B cell (primary cell): ENCODE results near the gene ENPP7. TPM values are rescaled to one million over a fixed set of nuclear protein-coding genes. Genes with fewer than 3 reads are reported as not detected.
A peak's percentile ranks its signal among the peaks of the same experiment; 100 is the strongest.

ENCODE experiments used
- ATAC-seq: fragments of 200-7000 bp; cut with Tn5 transposase; one replicate; pipeline ENCODE4 v1.10.0; 2021; ENCODE audit warnings: low read depth, mild to moderate bottlenecking, moderate number of reproducible peaks, moderate library complexity
- CTCF ChIA-PET: fragments of 350-600 bp; sonication (Branson Sonifier 250); formaldehyde crosslinking; loops from one replicate; lab custom pipeline; 2021; ENCODE audit warnings: antibody characterized with exemption, inconsistent platforms; lab: Charles Lee
- POLR2A ChIA-PET: fragments of 350-600 bp; sonication (Branson Sonifier 250); formaldehyde crosslinking; loops from one replicate; lab custom pipeline; 2021; ENCODE audit warnings: antibody characterized with exemption; lab: Charles Lee
- DNase-seq: peaks from one replicate; pipeline ENCODE4 v3.0.0; 2013
- H2AFZ ChIP-seq: 2 replicates; pipeline ENCODE4 v1.6.1; 2012; ENCODE audit warnings: mild to moderate bottlenecking, low read depth, low read length; ENCODE audit not compliant: insufficient read depth, poor library complexity, severe bottlenecking
- H3K27ac ChIP-seq, 2 donors: 1 replicate in 1 of 2; 2 replicates in 1 of 2; pipeline ENCODE4 v1.5.1; 2012 to 2013; ENCODE audit warnings: low read length in 2 of 2, mild to moderate bottlenecking in 2 of 2, moderate library complexity in 1 of 2
- H3K27me3 ChIP-seq, 4 experiments: fragments of 200-600 bp in 1 of 4; sonication (generic) in 1 of 4; replicated peaks in 1 of 4; 1 replicate in 2 of 4; 2 replicates in 2 of 4; pipeline versions ENCODE4 v1.6.1 to v1.7.0; 2013 to 2016; ENCODE audit warnings: low read length in 3 of 4, mild to moderate bottlenecking in 2 of 4, mixed read lengths in 1 of 4, moderate library complexity in 1 of 4; ENCODE audit not compliant: insufficient read depth in 4 of 4, control insufficient read depth in 3 of 4; ENCODE audit errors: control extremely low read depth in 1 of 4
- H3K36me3 ChIP-seq, 2 experiments: replicated peaks in 1 of 2; 1 replicate in 1 of 2; 2 replicates in 1 of 2; pipeline versions ENCODE4 v1.6.1 to v1.7.1; 2013; ENCODE audit warnings: low read length in 1 of 2; ENCODE audit not compliant: insufficient read depth in 2 of 2, control insufficient read depth in 1 of 2; ENCODE audit errors: control extremely low read depth in 1 of 2, extremely low read depth in 1 of 2
- H3K4me1 ChIP-seq, 2 donors: fragments of 200-600 bp in 1 of 2; sonication (generic) in 1 of 2; 1 replicate in 1 of 2; 2 replicates in 1 of 2; pipeline versions ENCODE4 v1.5.1 to v1.6.1; 2013 to 2017; ENCODE audit warnings: low read length in 2 of 2; ENCODE audit not compliant: control insufficient read depth in 2 of 2, insufficient read depth in 2 of 2
- H3K4me2 ChIP-seq: replicated peaks from 2 replicates; pipeline ENCODE3; 2012; ENCODE audit warnings: mild to moderate bottlenecking, low read depth, low read length; ENCODE audit not compliant: poor library complexity, severe bottlenecking
- H3K4me3 ChIP-seq, 5 experiments: fragments of 200-600 bp in 1 of 5; sonication (generic) in 1 of 5; 1 replicate in 3 of 5; 2 replicates in 2 of 5; pipeline versions ENCODE4 v1.5.1 to v1.7.0; 2011 to 2016; ENCODE audit warnings: low read length in 4 of 5, mild to moderate bottlenecking in 4 of 5, low read depth in 2 of 5, control low read depth in 1 of 5, moderate library complexity in 1 of 5; ENCODE audit not compliant: insufficient read depth in 1 of 5; ENCODE audit errors: control extremely low read depth in 1 of 5, extremely low read depth in 1 of 5
- H3K79me2 ChIP-seq: fragments of 200-600 bp; sonication (generic); one replicate; pipeline ENCODE4 v1.6.0; 2016; ENCODE audit warnings: low read length; ENCODE audit not compliant: control insufficient read depth, insufficient read depth
- H3K9ac ChIP-seq: fragments of 200-600 bp; sonication (generic); 2 replicates; pipeline ENCODE4 v1.6.1; 2017; ENCODE audit warnings: mild to moderate bottlenecking, low read length, moderate library complexity
- H3K9me3 ChIP-seq, 3 donors: one replicate each; pipeline versions ENCODE4 v1.6.1 to v1.7.1; 2013; ENCODE audit warnings: low read length in 2 of 3; ENCODE audit not compliant: control insufficient read depth in 2 of 3, insufficient read depth in 1 of 3; ENCODE audit errors: control extremely low read depth in 1 of 3
- H4K20me1 ChIP-seq: 2 replicates; pipeline ENCODE4 v1.6.0; 2012; ENCODE audit warnings: mild to moderate bottlenecking, low read length; ENCODE audit not compliant: insufficient read depth, control insufficient read depth, poor library complexity, severe bottlenecking
- H3K27ac Mint-ChIP-seq: one replicate; pipeline ENCODE4 v1.8.0; 2021; ENCODE audit warnings: mixed read lengths
- H3K27me3 Mint-ChIP-seq: one replicate; pipeline ENCODE4 v1.8.0; 2021; ENCODE audit warnings: mixed read lengths
- H3K4me1 Mint-ChIP-seq: one replicate; pipeline ENCODE4 v1.8.0; 2021; ENCODE audit warnings: mixed read lengths
- H3K4me3 Mint-ChIP-seq: one replicate; pipeline ENCODE4 v1.8.0; 2021; ENCODE audit warnings: mixed read lengths
- H3K9me3 Mint-ChIP-seq: one replicate; pipeline ENCODE4 v1.8.0; 2022; ENCODE audit warnings: mixed read lengths; ENCODE audit not compliant: insufficient read depth
- EZH2 ChIP-seq: IDR thresholded peaks from 2 replicates; pipeline ENCODE4 v1.6.1; 2012; ENCODE audit warnings: borderline replicate concordance, low read depth, mild to moderate bottlenecking, moderate library complexity, low read length; ENCODE audit not compliant: insufficient read depth, poor library complexity, severe bottlenecking
- WGBS: methylation state at CpG from one replicate; pipeline ENCODE4 v1.1.5; 2013; ENCODE audit warnings: missing lambda C conversion rate; ENCODE audit not compliant: insufficient coverage; 5-methylcytosine and 5-hydroxymethylcytosine counted together
- intact Hi-C: fragments of 100-400 bp; cut with micrococcal nuclease; formaldehyde crosslinking; loops from one replicate; pipeline ENCODE4 v1.10.0; 2022
- polyA plus RNA-seq: library from polyadenylated mRNA; depleted of rRNA; stranded (reverse); fragments of >200 nt; gene quantifications from 2 replicates; pipeline ENCODE4 v1.2.3, GENCODE V29; 2012
- total RNA-seq, 2 donors: library from RNA; stranded (reverse); fragments of 120-200 nt in 1 of 2; gene quantifications; 1 replicate in 1 of 2; 2 replicates in 1 of 2; pipeline versions ENCODE4 v1.2.3 to v1.2.4, GENCODE V29; 2013 to 2022
- TF ChIP-seq, protein P1 (sequence below): fragments of 200-600 bp; IDR thresholded peaks from one replicate; pipeline ENCODE4 v1.8.0; 2022; ENCODE audit warnings: antibody characterized with exemption, mild to moderate bottlenecking

ENPP7 gene
- total and polyA plus RNA-seq, 2 donors (not counting 1 experiment from before 2014, with no cell fraction given): 0.40 to 6.7 TPM

DNA sequence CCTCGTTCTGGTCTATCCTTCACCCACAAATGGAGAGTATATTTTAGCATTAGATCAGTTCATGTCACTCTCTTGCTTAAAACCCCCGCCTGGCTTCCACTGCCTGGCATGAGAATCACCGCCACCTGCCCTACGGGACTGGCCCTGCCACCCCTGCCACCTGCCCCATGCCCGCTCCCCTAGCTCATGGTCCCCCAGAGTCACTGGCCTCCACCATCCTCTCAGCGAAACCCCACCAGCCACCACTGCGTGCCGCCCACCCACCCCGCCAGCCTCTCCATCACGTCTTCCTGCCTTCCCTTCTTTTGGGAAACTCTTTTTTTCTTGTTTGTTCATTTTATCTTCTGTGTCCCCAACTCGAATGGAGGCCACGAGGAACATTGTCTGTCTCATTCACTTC lies 982 bp upstream of the ENPP7 start:
- Mint-ChIP-seq H3K4me1 (peaks cover 51% of the 10 kb centered on the region), H3K27ac (peak overlapping the region; percentile 61), H3K27me3 (no peaks in the 10 kb centered on the region), H3K9me3 (no peaks in the 10 kb centered on the region), H3K4me3 (peak overlapping the region; percentile 35)
- WGBS: 98% methylated on average over 8 of the region's 12 CpGs
- Histone ChIP-seq H3K27ac (no peak overlapping the region), H3K9me3 (peaks cover 0 to 3% (median 0%) of the 10 kb centered on the region in 3 donors), H3K36me3 (no peaks in the 10 kb centered on the region), H2AFZ (no peak overlapping the region), H3K27me3 (no peaks in the 10 kb centered on the region), H3K9ac (no peak overlapping the region), H3K4me3 (no peak overlapping the region), H3K79me2 (no peaks in the 10 kb centered on the region), H4K20me1 (no peaks in the 10 kb centered on the region), H3K4me1 (peaks cover 17 to 27% of the 10 kb centered on the region in 2 donors), H3K4me2 (no peak overlapping the region)
- ATAC-seq (no peak), DNase-seq (no peak)
- no peak for TF ChIP-seq EZH2
- TF ChIP-seq, protein P1, sequence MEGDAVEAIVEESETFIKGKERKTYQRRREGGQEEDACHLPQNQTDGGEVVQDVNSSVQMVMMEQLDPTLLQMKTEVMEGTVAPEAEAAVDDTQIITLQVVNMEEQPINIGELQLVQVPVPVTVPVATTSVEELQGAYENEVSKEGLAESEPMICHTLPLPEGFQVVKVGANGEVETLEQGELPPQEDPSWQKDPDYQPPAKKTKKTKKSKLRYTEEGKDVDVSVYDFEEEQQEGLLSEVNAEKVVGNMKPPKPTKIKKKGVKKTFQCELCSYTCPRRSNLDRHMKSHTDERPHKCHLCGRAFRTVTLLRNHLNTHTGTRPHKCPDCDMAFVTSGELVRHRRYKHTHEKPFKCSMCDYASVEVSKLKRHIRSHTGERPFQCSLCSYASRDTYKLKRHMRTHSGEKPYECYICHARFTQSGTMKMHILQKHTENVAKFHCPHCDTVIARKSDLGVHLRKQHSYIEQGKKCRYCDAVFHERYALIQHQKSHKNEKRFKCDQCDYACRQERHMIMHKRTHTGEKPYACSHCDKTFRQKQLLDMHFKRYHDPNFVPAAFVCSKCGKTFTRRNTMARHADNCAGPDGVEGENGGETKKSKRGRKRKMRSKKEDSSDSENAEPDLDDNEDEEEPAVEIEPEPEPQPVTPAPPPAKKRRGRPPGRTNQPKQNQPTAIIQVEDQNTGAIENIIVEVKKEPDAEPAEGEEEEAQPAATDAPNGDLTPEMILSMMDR: no peak
- intact Hi-C loops: loop anchor here (5.0 kb wide), 1 partner anchor 108 kb away; the partner anchor contains the start of gene CBX4
- ChIA-PET CTCF (no interaction called here), POLR2A (no interaction called here)

DNA sequence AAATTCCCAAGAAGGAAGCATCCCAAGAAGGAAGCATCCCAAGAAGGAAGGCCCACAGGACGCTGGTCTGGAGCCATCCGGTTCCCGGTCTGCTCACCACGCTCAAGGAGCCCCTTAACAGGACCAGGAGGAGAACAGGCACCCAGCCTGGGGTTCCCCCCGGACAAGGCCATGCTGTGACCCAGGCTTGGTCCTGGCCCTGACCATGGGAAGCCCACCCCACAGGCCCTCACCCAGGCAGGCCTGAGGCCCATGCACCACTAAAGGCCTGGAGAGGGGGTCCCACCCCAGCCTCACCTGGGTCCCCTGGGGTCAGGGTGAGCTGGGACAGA lies 340 bp upstream of the ENPP7 start:
- Histone ChIP-seq H3K9me3 (peaks cover 0 to 3% (median 0%) of the 10 kb centered on the region in 3 donors), H3K9ac (no peak overlapping the region), H3K36me3 (no peaks in the 10 kb centered on the region), H3K27me3 (no peaks in the 10 kb centered on the region), H4K20me1 (no peaks in the 10 kb centered on the region), H3K79me2 (no peaks in the 10 kb centered on the region), H3K4me2 (no peak overlapping the region), H2AFZ (no peak overlapping the region), H3K27ac (no peak overlapping the region), H3K4me1 (peaks cover 17 to 27% of the 10 kb centered on the region in 2 donors), H3K4me3 (no peak overlapping the region)
- Mint-ChIP-seq H3K27me3 (no peaks in the 10 kb centered on the region), H3K4me3 (peak overlapping the region; percentile 37), H3K4me1 (peaks cover 53% of the 10 kb centered on the region), H3K27ac (no peak overlapping the region), H3K9me3 (no peaks in the 10 kb centered on the region)
- 98% methylated on average over 5 of the region's 5 CpGs for WGBS
- intact Hi-C loops: loop anchor here (5.0 kb wide), 1 partner anchor 107 kb away; the partner anchor contains the start of gene CBX4
- no peak for ATAC-seq
- TF ChIP-seq EZH2: no peak
- TF ChIP-seq, protein P1: no peak
- ChIA-PET POLR2A (no interaction called here), CTCF (interaction anchor here (1.0 kb wide), 1 partner anchor 264 kb away, joined by 3 read pairs; no protein-coding TSS in a partner anchor)
- no peak for DNase-seq
